Activated B cell treated with CpG ODN at 0.5 μM for 24 hours (primary cell): ENCODE measurements around the gene PTPN7. TPM values are rescaled to one million over a fixed set of nuclear protein-coding genes. Genes with fewer than 3 reads are reported as not detected.
A peak's percentile ranks its signal among the peaks of the same experiment; 100 is the strongest.

Experiments
- ATAC-seq: fragments of 200-7000 bp; cut with Tn5 transposase; one replicate; pipeline ENCODE4 v1.10.0; 2021; ENCODE audit warnings: low read depth, mild to moderate bottlenecking, moderate library complexity
- CTCF ChIA-PET: fragments of 350-600 bp; sonication (Branson Sonifier 250); formaldehyde crosslinking; loops from one replicate; lab custom pipeline; 2021; ENCODE audit warnings: antibody characterized with exemption; lab: Charles Lee
- POLR2A ChIA-PET: fragments of 350-600 bp; sonication (Branson Sonifier 250); formaldehyde crosslinking; loops from one replicate; lab custom pipeline; 2021; ENCODE audit warnings: antibody characterized with exemption; lab: Charles Lee
- DNase-seq: peaks from one replicate; pipeline ENCODE4 v3.0.0; 2022
- H3K27ac Mint-ChIP-seq: one replicate; pipeline ENCODE4 v1.8.0; 2020; ENCODE audit warnings: mixed read lengths
- H3K27me3 Mint-ChIP-seq: one replicate; pipeline ENCODE4 v1.8.0; 2021; ENCODE audit warnings: mixed read lengths
- H3K36me3 Mint-ChIP-seq: one replicate; pipeline ENCODE4 v1.8.0; 2021; ENCODE audit warnings: low read depth, mixed read lengths
- H3K4me1 Mint-ChIP-seq: one replicate; pipeline ENCODE4 v1.8.0; 2021; ENCODE audit warnings: mixed read lengths
- H3K4me3 Mint-ChIP-seq: one replicate; pipeline ENCODE4 v1.8.0; 2020; ENCODE audit warnings: mild to moderate bottlenecking, mixed read lengths
- H3K9me3 Mint-ChIP-seq: one replicate; pipeline ENCODE4 v1.8.0; 2020; ENCODE audit warnings: mixed read lengths
- CTCF ChIP-seq: fragments of 200-600 bp; IDR thresholded peaks from one replicate; pipeline ENCODE4 v1.8.0; 2022; ENCODE audit warnings: antibody characterized with exemption, mild to moderate bottlenecking
- intact Hi-C: fragments of 100-400 bp; cut with micrococcal nuclease; formaldehyde crosslinking; loops from one replicate; pipeline ENCODE4 v1.15.1; 2024
- total RNA-seq: library from RNA; stranded (reverse); gene quantifications from 2 replicates; pipeline ENCODE4 v1.2.3, GENCODE V29; 2022

PTPN7 gene
- total RNA-seq: 29.4 and 31.0 TPM in 2 replicates

GRCh38 chr1:202160377-202160940 is at the start of gene PTPN7:
Gene PTPN7 (minus strand): TSS chr1:202160602. CDS start chr1:202159402, 1,200 bp downstream.
- Mint-ChIP-seq H3K4me3 (peak within 1 kb of the TSS; percentile 91), H3K27me3 (no peaks in the 10 kb centered on the region), H3K36me3 (peaks cover 17% of the 10 kb centered on the region), H3K9me3 (no peaks in the 10 kb centered on the region), H3K27ac (peak within 1 kb of the TSS; percentile 92), H3K4me1 (peaks cover 83% of the 10 kb centered on the region)
- intact Hi-C loops: loop anchor here (1.0 to 10.0 kb wide), 5 partner anchors 17 to 1224 kb away; partner anchors contain the start of genes PCAT6 and TMEM183A
- TF ChIP-seq CTCF: no peak
- ChIA-PET POLR2A (interaction anchor here (0.6 to 3.0 kb wide), 5 partner anchors 11 to 206 kb away, joined by 3 to 29 read pairs (median 3); partner anchors contain the start of gene ARL8A), CTCF (interaction anchor here (0.6 to 2.3 kb wide), 11 partner anchors 9 to 151 kb away, joined by 3 to 13 read pairs (median 4); partner anchors contain the start of gene LGR6)
- DNase-seq: peak; percentile 64
- peak; percentile 60 for ATAC-seq

- no peak for DNase-seq
- ChIA-PET CTCF (no interaction called here), POLR2A (no interaction called here)
- Mint-ChIP-seq H3K36me3 (no peaks in the 10 kb centered on the region), H3K9me3 (no peaks in the 10 kb centered on the region), H3K4me1 (no peaks in the 10 kb centered on the region), H3K27ac (no peak overlapping the region), H3K4me3 (no peak overlapping the region), H3K27me3 (peaks cover 26% of the 10 kb centered on the region)
- intact Hi-C loops: no loop called here
- no peak for TF ChIP-seq CTCF
- no peak for ATAC-seq
Measured at GRCh38 chr1:202208351-202208857, 48.0 kb upstream of the PTPN7 start.

- no peak overlapping the region for H3K27ac Mint-ChIP-seq
- no peak overlapping the region for H3K4me3 Mint-ChIP-seq
- DNase-seq: no peak
- no peak for ATAC-seq
- POLR2A ChIA-PET: no interaction called here
- TF ChIP-seq CTCF: no peak
- no peaks in the 10 kb centered on the region for H3K36me3 Mint-ChIP-seq
- intact Hi-C loops: no loop called here
- CTCF ChIA-PET: no interaction called here
- H3K9me3 Mint-ChIP-seq: no peaks in the 10 kb centered on the region
- H3K27me3 Mint-ChIP-seq: peaks cover 15% of the 10 kb centered on the region
- no peaks in the 10 kb centered on the region for H3K4me1 Mint-ChIP-seq
Measured at GRCh38 chr1:202207292-202207691, 46.9 kb upstream of the PTPN7 start.

- H3K27me3 Mint-ChIP-seq: peaks cover 5% of the 10 kb centered on the region
- no peaks in the 10 kb centered on the region for H3K9me3 Mint-ChIP-seq
- no peaks in the 10 kb centered on the region for H3K4me1 Mint-ChIP-seq
- no peaks in the 10 kb centered on the region for H3K36me3 Mint-ChIP-seq
- no peak overlapping the region for H3K27ac Mint-ChIP-seq
- no peak overlapping the region for H3K4me3 Mint-ChIP-seq
- no peak for ATAC-seq
- DNase-seq: no peak
- CTCF ChIA-PET: no interaction called here
- intact Hi-C loops: no loop called here
- POLR2A ChIA-PET: no interaction called here
- TF ChIP-seq CTCF: no peak
Measured at GRCh38 chr1:202205523-202206190, 45.3 kb upstream of the PTPN7 start.

GRCh38 chr1:202204065-202204464 is 43.7 kb upstream of the PTPN7 start:
- Mint-ChIP-seq H3K27me3 (peaks cover under 1% of the 10 kb centered on the region), H3K27ac (no peak overlapping the region), H3K36me3 (no peaks in the 10 kb centered on the region), H3K4me1 (no peaks in the 10 kb centered on the region), H3K9me3 (no peaks in the 10 kb centered on the region), H3K4me3 (no peak overlapping the region)
- CTCF ChIA-PET: interaction anchor here (1.0 kb wide), 1 partner anchor 11 kb away, joined by 3 read pairs; no protein-coding TSS in a partner anchor
- TF ChIP-seq CTCF: no peak
- DNase-seq (no peak), ATAC-seq (no peak)
- POLR2A ChIA-PET: no interaction called here
- intact Hi-C loops: no loop called here
